Measurements from ENCODE around the gene ABLIM3. TPM values are rescaled to one million over a fixed set of nuclear protein-coding genes. Genes with fewer than 3 reads are reported as not detected.

ABLIM3 gene
- total RNA-seq, 6 experiments from 2014 or later: 29.3 to 54.1 (median 48.3) TPM

GRCh38 chr5:149140197-149141002 lies 893 bp upstream of the ABLIM3 start:
- Mint-ChIP-seq H3K36me3 (ENCODE audit: low read depth) (no peaks in the 10 kb centered on the region), H3K27me3 (ENCODE audit: insufficient read depth) (peaks cover 2% of the 10 kb centered on the region; the same call in 1 of the 2 replicates), H3K4me1 (ENCODE audit: low read depth) (peaks cover 45% of the 10 kb centered on the region), H3K4me3 (no peak overlapping the region), H3K9me3 (no peaks in the 10 kb centered on the region), H3K27ac (peak overlapping the region; percentile 75)
- no peak for DNase-seq
- TF ChIP-seq CTCF (IDR thresholded peaks at IDR 0.05): no peak

DNA sequence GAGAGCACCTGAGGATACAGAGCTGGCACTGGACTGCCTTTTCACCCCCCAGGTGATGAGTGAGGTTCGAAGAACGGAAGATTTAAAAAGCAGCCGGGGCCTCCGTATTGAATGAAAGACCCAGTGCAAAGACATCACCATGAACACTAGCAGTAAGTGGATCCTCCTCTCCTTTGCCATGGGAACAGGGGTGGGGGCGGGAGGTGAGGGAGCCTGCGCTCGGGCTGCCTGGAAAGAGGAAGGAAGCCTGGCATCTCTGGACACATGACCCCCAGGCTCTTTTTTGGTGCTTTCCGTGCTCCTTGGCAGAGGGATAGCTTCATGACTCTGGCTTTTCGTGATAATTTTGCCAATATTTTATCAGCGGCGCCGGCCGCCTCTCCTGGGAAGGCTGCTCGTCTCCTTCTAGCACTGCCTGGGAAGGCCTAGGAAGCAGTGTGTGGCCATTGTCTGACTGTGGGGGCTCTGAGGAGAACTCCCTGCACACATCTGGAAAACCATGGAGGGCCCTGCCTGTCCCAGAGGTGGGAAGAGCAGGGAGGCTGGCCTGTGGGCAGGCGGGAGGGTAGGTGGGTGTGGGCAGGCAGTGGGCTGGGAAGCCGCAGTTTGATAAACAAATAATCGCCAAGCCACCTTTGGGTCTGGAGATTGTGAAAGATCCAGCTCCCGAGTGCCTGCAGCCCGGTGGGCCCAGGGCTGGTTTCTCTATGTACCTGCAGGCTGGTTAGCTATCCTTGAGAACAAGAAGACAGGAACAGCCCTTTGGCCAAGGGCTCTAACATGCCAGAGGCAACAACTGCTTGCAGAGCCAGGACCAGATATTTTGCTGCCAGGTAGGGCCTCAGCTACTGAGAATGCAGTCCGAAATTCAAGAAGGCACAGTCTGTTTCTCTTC lies 911 bp downstream of the ABLIM3 start:
- H3K9me3 Mint-ChIP-seq: no peaks in the 10 kb centered on the region
- peaks cover 27% of the 10 kb centered on the region for H3K4me1 Mint-ChIP-seq (ENCODE audit: low read depth)
- H3K4me3 Mint-ChIP-seq: peak overlapping the region; percentile 99
- TF ChIP-seq CTCF (IDR thresholded peaks at IDR 0.05): no peak
- no peak for DNase-seq
- H3K27me3 Mint-ChIP-seq (ENCODE audit: insufficient read depth): peaks cover 2% of the 10 kb centered on the region; the same call in 1 of the 2 replicates
- peak overlapping the region; percentile 86 for H3K27ac Mint-ChIP-seq
- no peaks in the 10 kb centered on the region for H3K36me3 Mint-ChIP-seq (ENCODE audit: low read depth)

DNA sequence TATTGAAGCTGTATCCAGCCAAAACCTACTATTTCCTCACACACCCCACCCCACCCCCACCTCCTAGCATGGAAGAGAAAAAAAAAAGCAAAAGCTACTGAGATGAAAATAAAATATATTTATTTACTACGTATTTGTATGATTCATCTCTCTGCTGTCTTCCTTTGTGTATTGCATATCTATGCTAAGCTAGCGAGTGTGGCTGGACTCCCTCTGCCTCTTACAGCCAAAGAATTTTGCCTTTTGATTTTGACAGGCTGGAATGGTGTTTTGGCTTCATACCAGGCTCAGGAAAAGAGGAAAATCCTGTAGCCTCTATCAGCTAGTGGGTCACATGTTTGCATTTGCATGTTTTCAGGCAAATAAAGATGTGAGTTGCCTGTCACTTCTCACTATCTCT lies 2.2 kb downstream of the ABLIM3 start:
- Mint-ChIP-seq H3K36me3 (ENCODE audit: low read depth) (no peaks in the 10 kb centered on the region), H3K9me3 (no peaks in the 10 kb centered on the region), H3K27me3 (ENCODE audit: insufficient read depth) (no peaks in the 10 kb centered on the region), H3K4me1 (ENCODE audit: low read depth) (peaks cover 21% of the 10 kb centered on the region), H3K27ac (peak overlapping the region; percentile 86), H3K4me3 (peak overlapping the region; percentile 99)
- TF ChIP-seq CTCF (IDR thresholded peaks at IDR 0.05): no peak
- peak; percentile 81 for DNase-seq

GRCh38 chr5:149144637-149145036 lies 3.3 kb downstream of the ABLIM3 start:
- DNase-seq: no peak
- Mint-ChIP-seq H3K27me3 (ENCODE audit: insufficient read depth) (no peaks in the 10 kb centered on the region), H3K36me3 (ENCODE audit: low read depth) (no peaks in the 10 kb centered on the region), H3K27ac (peak overlapping the region; percentile 86), H3K4me1 (ENCODE audit: low read depth) (peaks cover 21% of the 10 kb centered on the region), H3K9me3 (no peaks in the 10 kb centered on the region), H3K4me3 (peak overlapping the region; percentile 99)
- no peak for TF ChIP-seq CTCF (IDR thresholded peaks at IDR 0.05)

DNA sequence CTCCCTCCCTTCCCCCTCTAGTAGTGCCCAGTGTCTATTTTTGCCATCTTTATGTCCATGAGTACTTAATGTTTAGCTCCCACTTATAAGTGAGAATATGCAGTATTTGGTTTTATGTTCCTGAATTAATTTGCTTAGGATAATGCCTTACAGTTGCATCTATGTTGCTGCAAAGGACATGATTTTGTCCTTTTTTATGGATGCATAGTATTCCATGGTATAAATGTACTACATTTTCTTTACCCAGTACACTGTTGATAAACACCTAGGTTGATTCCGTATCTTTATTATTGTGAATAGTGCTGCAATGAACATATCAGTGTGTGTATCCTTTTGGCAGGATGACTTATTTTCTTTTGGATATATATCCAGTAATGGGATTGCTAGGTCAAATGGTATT lies 3.8 kb downstream of the ABLIM3 start:
- no peaks in the 10 kb centered on the region for H3K36me3 Mint-ChIP-seq (ENCODE audit: low read depth)
- no peak for TF ChIP-seq CTCF (IDR thresholded peaks at IDR 0.05)
- peak overlapping the region; percentile 42; the same call in 1 of the 2 replicates for H3K4me3 Mint-ChIP-seq
- DNase-seq: no peak
- no peaks in the 10 kb centered on the region for H3K9me3 Mint-ChIP-seq
- peak overlapping the region; percentile 41; the same call in 1 of the 2 replicates for H3K27ac Mint-ChIP-seq
- H3K27me3 Mint-ChIP-seq (ENCODE audit: insufficient read depth): no peaks in the 10 kb centered on the region
- H3K4me1 Mint-ChIP-seq (ENCODE audit: low read depth): peaks cover 20% of the 10 kb centered on the region

Data from HFFc6 (cell line).